DND-41 (cell line): Measurements from ENCODE around the gene MACROD1.
"Not testable (repeated sequence)": the region's sequence is repeated elsewhere in the genome, so short reads cannot be mapped to it uniquely, and the experiment has no call there.

Experiments used
- ATAC-seq: fragments of 200-7000 bp; cut with Tn5 transposase; 3 replicates; pipeline ENCODE4 v1.9.1; 2021; ENCODE audit warnings: low read depth; ENCODE audit not compliant: insufficient read depth
- DNase-seq: peaks from one replicate; pipeline ENCODE4 v3.0.0-alpha.2; 2020
- H2AFZ ChIP-seq: 2 replicates; pipeline ENCODE4 v1.6.0; 2012; ENCODE audit warnings: low read depth, low read length
- H3K27ac ChIP-seq: 2 replicates; pipeline ENCODE4 v1.5.1; 2012; ENCODE audit warnings: low read length, inconsistent platforms
- H3K27me3 ChIP-seq: fragments of 200-600 bp; sonication (generic); 2 replicates; pipeline ENCODE4 v1.6.0; 2012; ENCODE audit warnings: low read length, mild to moderate bottlenecking, inconsistent platforms; ENCODE audit not compliant: insufficient read depth, poor library complexity
- H3K36me3 ChIP-seq: 2 replicates; pipeline ENCODE4 v1.5.1; 2012; ENCODE audit warnings: low read length, inconsistent platforms; ENCODE audit not compliant: insufficient read depth
- H3K4me1 ChIP-seq: 2 replicates; pipeline ENCODE4 v1.5.1; 2012; ENCODE audit warnings: mild to moderate bottlenecking, low read length; ENCODE audit not compliant: insufficient read depth
- H3K4me2 ChIP-seq: 2 replicates; pipeline ENCODE4 v1.6.0; 2012; ENCODE audit warnings: mild to moderate bottlenecking, moderate library complexity, low read length, inconsistent platforms; ENCODE audit not compliant: insufficient read depth
- H3K4me3 ChIP-seq, 2 experiments: fragments of 200-600 bp in 1 of 2; shearing (Covaris generic) in 1 of 2; 2 replicates each; pipeline ENCODE4 v1.5.1; 2012 to 2016; ENCODE audit warnings: inconsistent platforms in 2 of 2, low read length in 2 of 2, mild to moderate bottlenecking in 2 of 2, low read depth in 1 of 2, moderate library complexity in 1 of 2
- H3K79me2 ChIP-seq: 2 replicates; pipeline ENCODE4 v1.6.0; 2012; ENCODE audit warnings: low read length, inconsistent platforms; ENCODE audit not compliant: insufficient read depth
- H3K9ac ChIP-seq: 2 replicates; pipeline ENCODE4 v1.6.0; 2012; ENCODE audit warnings: low read depth, mild to moderate bottlenecking, inconsistent platforms, low read length, moderate library complexity
- H3K9me3 ChIP-seq: 2 replicates; pipeline ENCODE4 v1.5.1; 2012; ENCODE audit warnings: low read length, moderate library complexity, mild to moderate bottlenecking, inconsistent platforms; ENCODE audit not compliant: insufficient read depth, severe bottlenecking
- H4K20me1 ChIP-seq: 2 replicates; pipeline ENCODE4 v1.6.0; 2012; ENCODE audit warnings: low read length; ENCODE audit not compliant: insufficient read depth
- CTCF ChIP-seq: IDR thresholded peaks from 2 replicates; pipeline ENCODE4 v1.5.1; 2012; ENCODE audit warnings: borderline replicate concordance, low read length, moderate library complexity, mild to moderate bottlenecking; ENCODE audit not compliant: poor library complexity, severe bottlenecking; ENCODE audit errors: extremely low read depth
- EZH2 ChIP-seq: IDR thresholded peaks from 3 replicates; pipeline ENCODE4 v1.6.1; 2012; ENCODE audit warnings: borderline replicate concordance, low read depth, mild to moderate bottlenecking, moderate library complexity, low read length, inconsistent platforms; ENCODE audit not compliant: severe bottlenecking

Gene MACROD1

GRCh38 chr11:64164392-64165312 lies 1.3 kb downstream of the MACROD1 start:
- H4K20me1 ChIP-seq, result peaks cover 6% of the 10 kb centered on the region; the same call in 1 of the 2 replicates
- no peaks in the 10 kb centered on the region; the same call in 1 of the 2 replicates for H3K36me3 ChIP-seq
- H3K9me3 ChIP-seq, result no peaks in the 10 kb centered on the region
- peak overlapping the region; percentile 99 for H3K4me2 ChIP-seq
- H3K27me3 ChIP-seq, result no peaks in the 10 kb centered on the region
- peaks cover 35% of the 10 kb centered on the region for H3K79me2 ChIP-seq
- DNase-seq, result peak; percentile 27
- peak overlapping the region; percentile 95; a peak in 3 of 4 replicates for H3K4me3 ChIP-seq
- TF ChIP-seq CTCF (no peak), EZH2 (no peak)
- peaks cover 33% of the 10 kb centered on the region for H3K4me1 ChIP-seq
- H2AFZ ChIP-seq, result peak overlapping the region; percentile 99
- H3K9ac ChIP-seq, result peak overlapping the region; percentile 95
- no peak for ATAC-seq
- H3K27ac ChIP-seq, result peak overlapping the region; percentile 86

GRCh38 chr11:64163951-64164350 lies 2.0 kb downstream of the MACROD1 start:
- H3K27me3 ChIP-seq, result no peaks in the 10 kb centered on the region
- peaks cover 33% of the 10 kb centered on the region for H3K4me1 ChIP-seq
- H3K27ac ChIP-seq, result no peak overlapping the region
- H3K4me2 ChIP-seq, result peak overlapping the region; percentile 99
- H4K20me1 ChIP-seq, result peaks cover 6% of the 10 kb centered on the region; the same call in 1 of the 2 replicates
- peaks cover 35% of the 10 kb centered on the region for H3K79me2 ChIP-seq
- H2AFZ ChIP-seq, result no peak overlapping the region
- DNase-seq (no peak), ATAC-seq (no peak)
- H3K4me3 ChIP-seq, result no peak overlapping the region
- no peaks in the 10 kb centered on the region for H3K9me3 ChIP-seq
- H3K9ac ChIP-seq, result no peak overlapping the region
- H3K36me3 ChIP-seq, result no peaks in the 10 kb centered on the region; the same call in 1 of the 2 replicates
- no peak for TF ChIP-seq EZH2

- not testable (repeated sequence) for H3K36me3 ChIP-seq, H3K4me2 ChIP-seq, H3K9ac ChIP-seq, H3K4me3 ChIP-seq, H3K9me3 ChIP-seq, H3K27me3 ChIP-seq, DNase-seq, ATAC-seq, H3K27ac ChIP-seq, H2AFZ ChIP-seq
- peaks cover 13% of the 10 kb centered on the region for H4K20me1 ChIP-seq
- peaks cover 33% of the 10 kb centered on the region for H3K4me1 ChIP-seq
- H3K79me2 ChIP-seq, result peaks cover 35% of the 10 kb centered on the region
These were observed 3.1 kb downstream of the MACROD1 start for GRCh38 chr11:64162769-64163168.

GRCh38 chr11:64161037-64161436 lies 4.9 kb downstream of the MACROD1 start:
- Histone ChIP-seq H3K4me2 (no peak overlapping the region), H3K4me3 (no peak overlapping the region), H2AFZ (no peak overlapping the region), H3K9me3 (no peaks in the 10 kb centered on the region), H3K9ac (no peak overlapping the region), H3K79me2 (peaks cover 29% of the 10 kb centered on the region), H3K27ac (no peak overlapping the region), H3K27me3 (no peaks in the 10 kb centered on the region), H4K20me1 (peaks cover 24% of the 10 kb centered on the region), H3K4me1 (peaks cover 17% of the 10 kb centered on the region), H3K36me3 (no peaks in the 10 kb centered on the region; the same call in 1 of the 2 replicates)
- no peak for ATAC-seq
- no peak for TF ChIP-seq EZH2
- no peak for TF ChIP-seq CTCF
- DNase-seq, result no peak
